ENCODE data around the gene SFXN5. TPM values are rescaled to one million over a fixed set of nuclear protein-coding genes. Genes with fewer than 3 reads are reported as not detected.

SFXN5 gene
- total RNA-seq, 1 experiment from 2014 or later, result 27.8 TPM

DNA sequence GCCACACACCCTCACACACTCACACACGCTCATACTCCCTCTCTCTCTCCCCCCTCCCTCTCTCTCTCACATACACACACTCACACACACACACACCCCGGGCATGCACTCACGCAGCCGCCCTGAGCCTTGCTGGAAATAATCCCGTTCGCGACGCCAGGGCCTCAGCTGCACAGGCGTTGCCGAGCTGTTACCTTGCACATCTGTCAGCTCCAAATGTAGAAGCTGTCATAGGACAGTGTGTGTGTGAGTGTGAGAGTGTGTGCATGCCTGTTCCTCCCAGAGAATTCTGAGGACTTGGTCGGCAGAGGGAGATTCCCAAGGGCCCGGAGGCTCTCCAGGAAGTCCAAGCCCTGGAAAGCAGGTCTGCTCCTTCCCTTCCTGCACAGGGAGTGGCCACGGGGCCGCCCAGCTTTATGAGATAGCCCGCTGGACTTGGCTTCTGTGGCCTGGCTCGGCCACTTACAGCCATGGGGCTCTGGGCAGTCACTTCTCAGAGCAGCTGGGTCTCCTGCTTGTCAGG is 175.7 kb downstream of the SFXN5 start:
- no peaks in the 10 kb centered on the region for H3K4me1 ChIP-seq (ENCODE audit: control insufficient read depth, insufficient read depth, low read length)
- TF ChIP-seq SIN3A (IDR thresholded peaks at IDR 0.05; ENCODE audit: borderline replicate concordance, insufficient read depth, low read depth, low read length), result no peak
- TF ChIP-seq, protein P1, sequence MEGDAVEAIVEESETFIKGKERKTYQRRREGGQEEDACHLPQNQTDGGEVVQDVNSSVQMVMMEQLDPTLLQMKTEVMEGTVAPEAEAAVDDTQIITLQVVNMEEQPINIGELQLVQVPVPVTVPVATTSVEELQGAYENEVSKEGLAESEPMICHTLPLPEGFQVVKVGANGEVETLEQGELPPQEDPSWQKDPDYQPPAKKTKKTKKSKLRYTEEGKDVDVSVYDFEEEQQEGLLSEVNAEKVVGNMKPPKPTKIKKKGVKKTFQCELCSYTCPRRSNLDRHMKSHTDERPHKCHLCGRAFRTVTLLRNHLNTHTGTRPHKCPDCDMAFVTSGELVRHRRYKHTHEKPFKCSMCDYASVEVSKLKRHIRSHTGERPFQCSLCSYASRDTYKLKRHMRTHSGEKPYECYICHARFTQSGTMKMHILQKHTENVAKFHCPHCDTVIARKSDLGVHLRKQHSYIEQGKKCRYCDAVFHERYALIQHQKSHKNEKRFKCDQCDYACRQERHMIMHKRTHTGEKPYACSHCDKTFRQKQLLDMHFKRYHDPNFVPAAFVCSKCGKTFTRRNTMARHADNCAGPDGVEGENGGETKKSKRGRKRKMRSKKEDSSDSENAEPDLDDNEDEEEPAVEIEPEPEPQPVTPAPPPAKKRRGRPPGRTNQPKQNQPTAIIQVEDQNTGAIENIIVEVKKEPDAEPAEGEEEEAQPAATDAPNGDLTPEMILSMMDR (IDR thresholded peaks at IDR 0.05), result no peak
- no peak for TF ChIP-seq POLR2AphosphoS5 (IDR thresholded peaks at IDR 0.05; ENCODE audit: low read depth, low read length)
- TF ChIP-seq TCF7L2 (IDR thresholded peaks at IDR 0.05; ENCODE audit: low read depth, low read length), result no peak
- TF ChIP-seq, protein P2, sequence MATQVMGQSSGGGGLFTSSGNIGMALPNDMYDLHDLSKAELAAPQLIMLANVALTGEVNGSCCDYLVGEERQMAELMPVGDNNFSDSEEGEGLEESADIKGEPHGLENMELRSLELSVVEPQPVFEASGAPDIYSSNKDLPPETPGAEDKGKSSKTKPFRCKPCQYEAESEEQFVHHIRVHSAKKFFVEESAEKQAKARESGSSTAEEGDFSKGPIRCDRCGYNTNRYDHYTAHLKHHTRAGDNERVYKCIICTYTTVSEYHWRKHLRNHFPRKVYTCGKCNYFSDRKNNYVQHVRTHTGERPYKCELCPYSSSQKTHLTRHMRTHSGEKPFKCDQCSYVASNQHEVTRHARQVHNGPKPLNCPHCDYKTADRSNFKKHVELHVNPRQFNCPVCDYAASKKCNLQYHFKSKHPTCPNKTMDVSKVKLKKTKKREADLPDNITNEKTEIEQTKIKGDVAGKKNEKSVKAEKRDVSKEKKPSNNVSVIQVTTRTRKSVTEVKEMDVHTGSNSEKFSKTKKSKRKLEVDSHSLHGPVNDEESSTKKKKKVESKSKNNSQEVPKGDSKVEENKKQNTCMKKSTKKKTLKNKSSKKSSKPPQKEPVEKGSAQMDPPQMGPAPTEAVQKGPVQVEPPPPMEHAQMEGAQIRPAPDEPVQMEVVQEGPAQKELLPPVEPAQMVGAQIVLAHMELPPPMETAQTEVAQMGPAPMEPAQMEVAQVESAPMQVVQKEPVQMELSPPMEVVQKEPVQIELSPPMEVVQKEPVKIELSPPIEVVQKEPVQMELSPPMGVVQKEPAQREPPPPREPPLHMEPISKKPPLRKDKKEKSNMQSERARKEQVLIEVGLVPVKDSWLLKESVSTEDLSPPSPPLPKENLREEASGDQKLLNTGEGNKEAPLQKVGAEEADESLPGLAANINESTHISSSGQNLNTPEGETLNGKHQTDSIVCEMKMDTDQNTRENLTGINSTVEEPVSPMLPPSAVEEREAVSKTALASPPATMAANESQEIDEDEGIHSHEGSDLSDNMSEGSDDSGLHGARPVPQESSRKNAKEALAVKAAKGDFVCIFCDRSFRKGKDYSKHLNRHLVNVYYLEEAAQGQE (IDR thresholded peaks at IDR 0.05; ENCODE audit: insufficient read depth in 1 of 2, low read depth in 2 of 2, low read length in 1 of 2), result no peak
- H3K36me3 ChIP-seq (ENCODE audit: control insufficient read depth, insufficient read depth, low read length), result no peaks in the 10 kb centered on the region; the same call in 1 of the 2 replicates
- H3K4me3 ChIP-seq (ENCODE audit: low read depth in 2 of 2, low read length in 2 of 2), result no peak overlapping the region
- CTCF ChIA-PET, result interaction anchor here (4.0 kb wide), 1 partner anchor 281 kb away, joined by 27 read pairs; no protein-coding TSS in a partner anchor
- DNase-seq (ENCODE audit: low read depth, low spot score) (no peak), ATAC-seq (no peak)
- H3K27ac ChIP-seq (ENCODE audit: low read length), result no peak overlapping the region
- H3K9me3 ChIP-seq (ENCODE audit: control insufficient read depth, insufficient read depth, low read depth, low read length), result no peaks in the 10 kb centered on the region
- POLR2A ChIA-PET, result no interaction called here
- in situ Hi-C loops (cut with HindIII; ENCODE audit: low pct_unique_long_range_greater_than_20kb, low sequenced_read_pairs) (no loop called here), intact Hi-C loops (cut with micrococcal nuclease; ENCODE audit: unreplicated experiment) (no loop called here)
- no peaks in the 10 kb centered on the region for H3K27me3 ChIP-seq (ENCODE audit: control insufficient read depth, insufficient read depth, low read length)
- no TSS peak for BruUV-seq (replicated peaks)

DNA sequence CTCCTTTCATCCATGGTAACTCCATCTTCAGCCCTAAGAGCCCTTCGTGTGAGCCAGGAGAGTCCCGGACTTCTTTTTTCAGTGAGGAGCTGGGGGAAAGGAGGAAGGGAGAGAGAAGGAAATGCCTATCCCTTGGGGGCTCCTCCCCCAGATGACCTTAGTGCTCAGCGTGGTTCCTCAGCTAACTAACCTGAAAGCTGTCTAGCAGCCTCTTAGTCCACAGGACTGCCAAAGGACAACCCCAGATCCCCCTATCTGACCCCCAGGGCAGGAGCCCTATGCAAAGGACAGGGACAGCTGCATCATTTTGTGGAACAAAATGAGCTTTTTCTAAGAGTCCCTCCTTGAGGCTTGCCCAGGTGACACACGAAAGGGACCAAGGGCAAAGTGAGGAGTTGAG is 176.4 kb downstream of the SFXN5 start:
- H3K27ac ChIP-seq (ENCODE audit: low read length), result no peak overlapping the region
- H3K4me3 ChIP-seq (ENCODE audit: low read depth in 2 of 2, low read length in 2 of 2), result no peak overlapping the region
- no peaks in the 10 kb centered on the region for H3K4me1 ChIP-seq (ENCODE audit: control insufficient read depth, insufficient read depth, low read length)
- no peak for ATAC-seq
- in situ Hi-C loops (cut with HindIII; ENCODE audit: low pct_unique_long_range_greater_than_20kb, low sequenced_read_pairs) (no loop called here), intact Hi-C loops (cut with micrococcal nuclease; ENCODE audit: unreplicated experiment) (no loop called here)
- H3K27me3 ChIP-seq (ENCODE audit: control insufficient read depth, insufficient read depth, low read length), result no peaks in the 10 kb centered on the region
- no peak for DNase-seq (ENCODE audit: low read depth, low spot score)
- POLR2A ChIA-PET, result no interaction called here
- BruUV-seq (replicated peaks), result no TSS peak
- TF ChIP-seq, protein P1 (IDR thresholded peaks at IDR 0.05), result no peak
- TF ChIP-seq, protein P2 (IDR thresholded peaks at IDR 0.05; ENCODE audit: insufficient read depth in 1 of 2, low read depth in 2 of 2, low read length in 1 of 2), result no peak
- TF ChIP-seq TCF7L2 (IDR thresholded peaks at IDR 0.05; ENCODE audit: low read depth, low read length), result no peak
- no peak for TF ChIP-seq POLR2AphosphoS5 (IDR thresholded peaks at IDR 0.05; ENCODE audit: low read depth, low read length)
- no peak for TF ChIP-seq SIN3A (IDR thresholded peaks at IDR 0.05; ENCODE audit: borderline replicate concordance, insufficient read depth, low read depth, low read length)
- CTCF ChIA-PET, result interaction anchor here (3.3 to 4.0 kb wide), 3 partner anchors 40 to 282 kb away, joined by 20 to 30 read pairs (median 27); no protein-coding TSS in a partner anchor
- H3K9me3 ChIP-seq (ENCODE audit: control insufficient read depth, insufficient read depth, low read depth, low read length), result no peaks in the 10 kb centered on the region
- H3K36me3 ChIP-seq (ENCODE audit: control insufficient read depth, insufficient read depth, low read length), result no peaks in the 10 kb centered on the region; the same call in 1 of the 2 replicates

Data from Panc1 (cell line).